RWPE1 (cell line): ENCODE results near the gene SUGT1.
"Not testable (repeated sequence)": the region's sequence is repeated elsewhere in the genome, so short reads cannot be mapped to it uniquely, and the experiment has no call there.

Experiments used
- CTCF ChIA-PET: fragments of 350-600 bp; sonication (Branson Sonifier 250); formaldehyde crosslinking; extraction: SDS; loops from one replicate; lab custom pipeline; 2021; lab: Yijun Ruan, JAX
- POLR2A ChIA-PET: fragments of 400-600 bp; formaldehyde crosslinking; extraction: SDS; loops from one replicate; lab custom pipeline; 2020; ENCODE audit warnings: antibody characterized with exemption; ENCODE audit not compliant: low non-redundant PET; lab: Yijun Ruan, JAX
- DNase-seq: peaks from one replicate; pipeline ENCODE4 v3.0.0; 2012; ENCODE audit warnings: low spot score
- H3K27ac ChIP-seq: fragments of 450-650 bp; 2 replicates; pipeline ENCODE4 v1.5.1; 2017
- CTCF ChIP-seq: fragments of 450-650 bp; conservative IDR thresholded peaks from 2 replicates; pipeline ENCODE4 v1.5.1; 2017; ENCODE audit warnings: low read depth, mild to moderate bottlenecking

Gene SUGT1

GRCh38 chr13:52711286-52711685 lies 58.6 kb downstream of the SUGT1 start:
- H3K27ac ChIP-seq = no peak overlapping the region
- ChIA-PET POLR2A (no interaction called here), CTCF (no interaction called here)
- no peak for TF ChIP-seq CTCF
- no peak for DNase-seq

GRCh38 chr13:52712385-52712784 lies 59.7 kb downstream of the SUGT1 start:
- no peak overlapping the region for H3K27ac ChIP-seq
- ChIA-PET POLR2A (no interaction called here), CTCF (interaction anchor here (0.7 kb wide), 1 partner anchor 185 kb away, joined by 3 read pairs; no protein-coding TSS in a partner anchor)
- DNase-seq = no peak
- no peak for TF ChIP-seq CTCF

- DNase-seq = no peak
- H3K27ac ChIP-seq = no peak overlapping the region
- POLR2A ChIA-PET = no interaction called here
- CTCF ChIA-PET = no interaction called here
- no peak for TF ChIP-seq CTCF
Measured at GRCh38 chr13:52713894-52714293, 61.3 kb downstream of the SUGT1 start.

GRCh38 chr13:52720904-52721303 lies 68.3 kb downstream of the SUGT1 start:
- H3K27ac ChIP-seq, POLR2A ChIA-PET, DNase-seq, CTCF ChIA-PET: not testable (repeated sequence)

GRCh38 chr13:52721356-52721755 lies 68.7 kb downstream of the SUGT1 start:
- H3K27ac ChIP-seq, CTCF ChIA-PET, POLR2A ChIA-PET, DNase-seq: not testable (repeated sequence)

- DNase-seq = no peak
- POLR2A ChIA-PET = no interaction called here
- no peak for TF ChIP-seq CTCF
- CTCF ChIA-PET = no interaction called here
- H3K27ac ChIP-seq = no peak overlapping the region
Measured at GRCh38 chr13:52723181-52723580, 70.5 kb downstream of the SUGT1 start.

- CTCF ChIA-PET = no interaction called here
- POLR2A ChIA-PET = no interaction called here
- no peak for DNase-seq
- no peak for TF ChIP-seq CTCF
- H3K27ac ChIP-seq = no peak overlapping the region
Measured at GRCh38 chr13:52725302-52725701, 72.7 kb downstream of the SUGT1 start.

- CTCF ChIA-PET = interaction anchor here (0.6 kb wide), 1 partner anchor 113 kb away, joined by 4 read pairs; no protein-coding TSS in a partner anchor
- no peak for DNase-seq
- TF ChIP-seq CTCF = no peak
- H3K27ac ChIP-seq = no peak overlapping the region
- POLR2A ChIA-PET = no interaction called here
Measured at GRCh38 chr13:52726258-52726657, 73.6 kb downstream of the SUGT1 start.
